B cell (primary cell): Measurements from ENCODE around the gene RNGTT. TPM values are rescaled to one million over a fixed set of nuclear protein-coding genes. Genes with fewer than 3 reads are reported as not detected.

Experiments
- ATAC-seq: fragments of 200-7000 bp; cut with Tn5 transposase; one replicate; pipeline ENCODE4 v1.10.0; 2021; ENCODE audit warnings: low read depth, mild to moderate bottlenecking, moderate number of reproducible peaks, moderate library complexity
- CTCF ChIA-PET: fragments of 350-600 bp; sonication (Branson Sonifier 250); formaldehyde crosslinking; loops from one replicate; lab custom pipeline; 2021; ENCODE audit warnings: antibody characterized with exemption, inconsistent platforms; lab: Charles Lee
- POLR2A ChIA-PET: fragments of 350-600 bp; sonication (Branson Sonifier 250); formaldehyde crosslinking; loops from one replicate; lab custom pipeline; 2021; ENCODE audit warnings: antibody characterized with exemption; lab: Charles Lee
- DNase-seq: peaks from one replicate; pipeline ENCODE4 v3.0.0; 2013
- H2AFZ ChIP-seq: 2 replicates; pipeline ENCODE4 v1.6.1; 2012; ENCODE audit warnings: mild to moderate bottlenecking, low read depth, low read length; ENCODE audit not compliant: insufficient read depth, poor library complexity, severe bottlenecking
- H3K27ac ChIP-seq, 2 donors: 1 replicate in 1 of 2; 2 replicates in 1 of 2; pipeline ENCODE4 v1.5.1; 2012 to 2013; ENCODE audit warnings: low read length in 2 of 2, mild to moderate bottlenecking in 2 of 2, moderate library complexity in 1 of 2
- H3K27me3 ChIP-seq, 4 experiments: fragments of 200-600 bp in 1 of 4; sonication (generic) in 1 of 4; replicated peaks in 1 of 4; 1 replicate in 2 of 4; 2 replicates in 2 of 4; pipeline versions ENCODE4 v1.6.1 to v1.7.0; 2013 to 2016; ENCODE audit warnings: low read length in 3 of 4, mild to moderate bottlenecking in 2 of 4, mixed read lengths in 1 of 4, moderate library complexity in 1 of 4; ENCODE audit not compliant: insufficient read depth in 4 of 4, control insufficient read depth in 3 of 4; ENCODE audit errors: control extremely low read depth in 1 of 4
- H3K36me3 ChIP-seq, 2 experiments: replicated peaks in 1 of 2; 1 replicate in 1 of 2; 2 replicates in 1 of 2; pipeline versions ENCODE4 v1.6.1 to v1.7.1; 2013; ENCODE audit warnings: low read length in 1 of 2; ENCODE audit not compliant: insufficient read depth in 2 of 2, control insufficient read depth in 1 of 2; ENCODE audit errors: control extremely low read depth in 1 of 2, extremely low read depth in 1 of 2
- H3K4me1 ChIP-seq, 2 donors: fragments of 200-600 bp in 1 of 2; sonication (generic) in 1 of 2; 1 replicate in 1 of 2; 2 replicates in 1 of 2; pipeline versions ENCODE4 v1.5.1 to v1.6.1; 2013 to 2017; ENCODE audit warnings: low read length in 2 of 2; ENCODE audit not compliant: control insufficient read depth in 2 of 2, insufficient read depth in 2 of 2
- H3K4me2 ChIP-seq: replicated peaks from 2 replicates; pipeline ENCODE3; 2012; ENCODE audit warnings: mild to moderate bottlenecking, low read depth, low read length; ENCODE audit not compliant: poor library complexity, severe bottlenecking
- H3K4me3 ChIP-seq, 5 experiments: fragments of 200-600 bp in 1 of 5; sonication (generic) in 1 of 5; 1 replicate in 3 of 5; 2 replicates in 2 of 5; pipeline versions ENCODE4 v1.5.1 to v1.7.0; 2011 to 2016; ENCODE audit warnings: low read length in 4 of 5, mild to moderate bottlenecking in 4 of 5, low read depth in 2 of 5, control low read depth in 1 of 5, moderate library complexity in 1 of 5; ENCODE audit not compliant: insufficient read depth in 1 of 5; ENCODE audit errors: control extremely low read depth in 1 of 5, extremely low read depth in 1 of 5
- H3K79me2 ChIP-seq: fragments of 200-600 bp; sonication (generic); one replicate; pipeline ENCODE4 v1.6.0; 2016; ENCODE audit warnings: low read length; ENCODE audit not compliant: control insufficient read depth, insufficient read depth
- H3K9ac ChIP-seq: fragments of 200-600 bp; sonication (generic); 2 replicates; pipeline ENCODE4 v1.6.1; 2017; ENCODE audit warnings: mild to moderate bottlenecking, low read length, moderate library complexity
- H3K9me3 ChIP-seq, 3 donors: one replicate each; pipeline versions ENCODE4 v1.6.1 to v1.7.1; 2013; ENCODE audit warnings: low read length in 2 of 3; ENCODE audit not compliant: control insufficient read depth in 2 of 3, insufficient read depth in 1 of 3; ENCODE audit errors: control extremely low read depth in 1 of 3
- H4K20me1 ChIP-seq: 2 replicates; pipeline ENCODE4 v1.6.0; 2012; ENCODE audit warnings: mild to moderate bottlenecking, low read length; ENCODE audit not compliant: insufficient read depth, control insufficient read depth, poor library complexity, severe bottlenecking
- H3K27ac Mint-ChIP-seq: one replicate; pipeline ENCODE4 v1.8.0; 2021; ENCODE audit warnings: mixed read lengths
- H3K27me3 Mint-ChIP-seq: one replicate; pipeline ENCODE4 v1.8.0; 2021; ENCODE audit warnings: mixed read lengths
- H3K4me1 Mint-ChIP-seq: one replicate; pipeline ENCODE4 v1.8.0; 2021; ENCODE audit warnings: mixed read lengths
- H3K4me3 Mint-ChIP-seq: one replicate; pipeline ENCODE4 v1.8.0; 2021; ENCODE audit warnings: mixed read lengths
- H3K9me3 Mint-ChIP-seq: one replicate; pipeline ENCODE4 v1.8.0; 2022; ENCODE audit warnings: mixed read lengths; ENCODE audit not compliant: insufficient read depth
- CTCF ChIP-seq: fragments of 200-600 bp; IDR thresholded peaks from one replicate; pipeline ENCODE4 v1.8.0; 2022; ENCODE audit warnings: antibody characterized with exemption, mild to moderate bottlenecking
- EZH2 ChIP-seq: IDR thresholded peaks from 2 replicates; pipeline ENCODE4 v1.6.1; 2012; ENCODE audit warnings: borderline replicate concordance, low read depth, mild to moderate bottlenecking, moderate library complexity, low read length; ENCODE audit not compliant: insufficient read depth, poor library complexity, severe bottlenecking
- WGBS: methylation state at CpG from one replicate; pipeline ENCODE4 v1.1.5; 2013; ENCODE audit warnings: missing lambda C conversion rate; ENCODE audit not compliant: insufficient coverage; 5-methylcytosine and 5-hydroxymethylcytosine counted together
- intact Hi-C: fragments of 100-400 bp; cut with micrococcal nuclease; formaldehyde crosslinking; loops from one replicate; pipeline ENCODE4 v1.10.0; 2022
- polyA plus RNA-seq: library from polyadenylated mRNA; depleted of rRNA; stranded (reverse); fragments of >200 nt; gene quantifications from 2 replicates; pipeline ENCODE4 v1.2.3, GENCODE V29; 2012
- total RNA-seq, 2 donors: library from RNA; stranded (reverse); fragments of 120-200 nt in 1 of 2; gene quantifications; 1 replicate in 1 of 2; 2 replicates in 1 of 2; pipeline versions ENCODE4 v1.2.3 to v1.2.4, GENCODE V29; 2013 to 2022

Gene RNGTT
- total and polyA plus RNA-seq, 2 donors (not counting 1 experiment from before 2014, with no cell fraction given), result 10.8 to 29.1 TPM

- DNase-seq (no peak), ATAC-seq (no peak)
- H3K4me3 Mint-ChIP-seq, result no peak overlapping the region
- H3K27ac Mint-ChIP-seq, result no peak overlapping the region
- Histone ChIP-seq H3K9me3 (no peaks in the 10 kb centered on the region), H2AFZ (no peak overlapping the region), H3K79me2 (no peaks in the 10 kb centered on the region), H3K9ac (no peak overlapping the region), H4K20me1 (no peaks in the 10 kb centered on the region), H3K4me2 (no peak overlapping the region), H3K36me3 (peaks cover 2 to 4% of the 10 kb centered on the region in 2 experiments), H3K27me3 (no peaks in the 10 kb centered on the region), H3K4me1 (no peaks in the 10 kb centered on the region), H3K27ac (no peak overlapping the region), H3K4me3 (no peak overlapping the region)
- intact Hi-C loops, result no loop called here
- ChIA-PET CTCF (no interaction called here), POLR2A (no interaction called here)
- H3K9me3 Mint-ChIP-seq, result no peaks in the 10 kb centered on the region
- TF ChIP-seq CTCF, result no peak
- TF ChIP-seq EZH2, result no peak
- no peaks in the 10 kb centered on the region for H3K27me3 Mint-ChIP-seq
- no CpG with 5 or more reads among the region's 1 CpG for WGBS
- H3K4me1 Mint-ChIP-seq, result peaks cover 5% of the 10 kb centered on the region
Observed at GRCh38 chr6:88741939-88742338, 221.5 kb downstream of the RNGTT start.

GRCh38 chr6:88741071-88741470, 222.3 kb downstream of the RNGTT start:
- H4K20me1 ChIP-seq, result no peaks in the 10 kb centered on the region
- ChIA-PET POLR2A (no interaction called here), CTCF (no interaction called here)
- H3K4me1 ChIP-seq, result no peaks in the 10 kb centered on the region
- Mint-ChIP-seq H3K4me3 (no peak overlapping the region), H3K4me1 (peaks cover 5% of the 10 kb centered on the region), H3K27me3 (no peaks in the 10 kb centered on the region), H3K9me3 (no peaks in the 10 kb centered on the region), H3K27ac (no peak overlapping the region)
- DNase-seq (no peak), ATAC-seq (no peak)
- H3K9me3 ChIP-seq, result no peaks in the 10 kb centered on the region
- H3K4me2 ChIP-seq, result no peak overlapping the region
- intact Hi-C loops, result no loop called here
- H2AFZ ChIP-seq, result no peak overlapping the region
- no peaks in the 10 kb centered on the region for H3K79me2 ChIP-seq
- H3K36me3 ChIP-seq, result peaks cover 0 to 2% of the 10 kb centered on the region in 2 experiments
- WGBS, result 100% methylated on average over 5 of the region's 7 CpGs
- H3K4me3 ChIP-seq, result no peak overlapping the region
- H3K27ac ChIP-seq, result no peak overlapping the region
- H3K9ac ChIP-seq, result no peak overlapping the region
- TF ChIP-seq CTCF (no peak), EZH2 (no peak)
- no peaks in the 10 kb centered on the region for H3K27me3 ChIP-seq
